AG10803 (cell line): ENCODE data around the gene ELOVL3.

ENCODE experiments used
- DNase-seq: peaks from one replicate; pipeline ENCODE4 v3.0.0; 2010; ENCODE audit warnings: low read depth
- H3K4me3 ChIP-seq: 2 replicates; pipeline ENCODE4 v1.5.1; 2011; ENCODE audit warnings: mild to moderate bottlenecking, low read length, control low read depth
- TF ChIP-seq, protein P1 (sequence below): conservative IDR thresholded peaks from 2 replicates; pipeline ENCODE4 v1.5.1; 2011; ENCODE audit warnings: mild to moderate bottlenecking, low read length, control low read depth, inconsistent platforms

ELOVL3 gene

DNA sequence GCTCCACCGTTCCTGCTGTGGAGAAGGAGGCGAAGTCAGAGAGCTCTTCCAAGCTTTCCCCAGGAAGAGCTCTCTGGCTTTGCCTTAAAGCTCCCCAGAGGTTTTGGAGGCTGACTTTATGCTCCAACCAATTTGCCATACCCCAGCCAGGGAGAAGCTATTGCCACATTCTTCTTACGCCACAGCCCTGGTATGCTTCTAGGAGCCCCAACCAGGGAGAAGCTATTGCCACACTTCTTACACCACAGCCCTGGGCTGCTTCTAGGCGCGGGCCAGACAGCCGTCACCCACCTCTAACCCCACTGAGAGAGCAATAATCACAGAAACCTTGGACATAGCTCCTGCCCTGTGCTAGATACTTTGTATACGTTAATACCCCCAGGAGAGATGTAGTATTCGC is 951 bp downstream of the ELOVL3 start:
- peak; percentile 93 for DNase-seq
- TF ChIP-seq, protein P1, sequence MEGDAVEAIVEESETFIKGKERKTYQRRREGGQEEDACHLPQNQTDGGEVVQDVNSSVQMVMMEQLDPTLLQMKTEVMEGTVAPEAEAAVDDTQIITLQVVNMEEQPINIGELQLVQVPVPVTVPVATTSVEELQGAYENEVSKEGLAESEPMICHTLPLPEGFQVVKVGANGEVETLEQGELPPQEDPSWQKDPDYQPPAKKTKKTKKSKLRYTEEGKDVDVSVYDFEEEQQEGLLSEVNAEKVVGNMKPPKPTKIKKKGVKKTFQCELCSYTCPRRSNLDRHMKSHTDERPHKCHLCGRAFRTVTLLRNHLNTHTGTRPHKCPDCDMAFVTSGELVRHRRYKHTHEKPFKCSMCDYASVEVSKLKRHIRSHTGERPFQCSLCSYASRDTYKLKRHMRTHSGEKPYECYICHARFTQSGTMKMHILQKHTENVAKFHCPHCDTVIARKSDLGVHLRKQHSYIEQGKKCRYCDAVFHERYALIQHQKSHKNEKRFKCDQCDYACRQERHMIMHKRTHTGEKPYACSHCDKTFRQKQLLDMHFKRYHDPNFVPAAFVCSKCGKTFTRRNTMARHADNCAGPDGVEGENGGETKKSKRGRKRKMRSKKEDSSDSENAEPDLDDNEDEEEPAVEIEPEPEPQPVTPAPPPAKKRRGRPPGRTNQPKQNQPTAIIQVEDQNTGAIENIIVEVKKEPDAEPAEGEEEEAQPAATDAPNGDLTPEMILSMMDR: no peak

DNA sequence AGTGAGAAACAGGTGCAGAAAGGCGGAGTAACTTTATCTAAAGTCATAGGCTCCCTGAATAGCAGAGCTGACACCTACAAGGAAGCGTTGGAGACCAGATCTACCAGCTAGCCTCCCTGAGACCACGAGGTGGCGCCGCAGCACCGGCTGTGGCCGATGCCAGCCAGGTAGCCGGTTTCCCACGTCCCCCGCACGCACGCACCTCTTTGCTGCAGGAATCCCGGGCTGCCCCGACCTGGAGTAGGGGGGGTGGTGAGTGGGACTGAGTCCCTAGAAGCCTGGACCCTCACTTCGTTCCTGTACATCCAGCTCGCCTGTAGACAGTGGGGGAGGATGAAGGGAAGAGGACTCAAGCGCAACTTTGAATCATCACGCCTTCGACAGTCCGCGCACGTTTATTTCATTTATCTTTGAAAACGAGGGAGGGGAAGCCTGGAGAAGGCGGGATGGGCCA is 3.7 kb downstream of the ELOVL3 start:
- peak; percentile 56 for DNase-seq
- TF ChIP-seq, protein P1: peak; percentile 97
- peak overlapping the region; percentile 44 for H3K4me3 ChIP-seq

More for the DNA sequence above, 951 bp downstream of the ELOVL3 start:
- no peak overlapping the region for H3K4me3 ChIP-seq

DNA sequence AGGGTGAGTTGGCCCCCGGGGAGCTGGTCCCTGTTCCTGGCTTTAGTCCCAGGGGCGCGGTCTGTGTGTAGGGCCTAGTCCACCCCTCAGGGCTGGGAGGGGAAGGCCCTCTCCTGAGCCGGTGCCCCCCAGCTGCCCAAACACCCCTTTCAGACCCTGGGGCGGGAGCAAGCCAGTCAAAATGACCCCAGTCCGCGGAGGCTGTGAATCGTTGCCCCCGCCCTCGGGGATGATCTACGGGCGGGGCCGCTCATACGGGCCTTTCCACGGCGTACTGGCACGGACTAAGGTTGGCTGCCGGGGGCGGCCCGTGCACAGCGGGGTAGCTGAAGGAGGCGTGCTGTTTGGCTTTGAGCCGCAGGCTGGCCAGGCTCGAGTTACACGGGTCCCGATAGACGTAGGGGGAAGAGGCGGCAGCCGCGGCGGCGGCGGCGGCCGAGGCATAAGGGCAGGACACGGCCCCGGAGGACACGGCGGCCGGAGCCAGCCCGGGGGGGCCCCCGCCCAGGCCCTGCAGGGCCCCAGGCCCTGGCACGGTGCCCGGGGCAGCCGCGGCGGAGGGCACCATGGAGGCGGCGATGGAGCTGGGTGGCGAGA is 4.3 kb downstream of the ELOVL3 start:
- TF ChIP-seq, protein P1: no peak
- peak overlapping the region; percentile 44 for H3K4me3 ChIP-seq
- no peak for DNase-seq

DNA sequence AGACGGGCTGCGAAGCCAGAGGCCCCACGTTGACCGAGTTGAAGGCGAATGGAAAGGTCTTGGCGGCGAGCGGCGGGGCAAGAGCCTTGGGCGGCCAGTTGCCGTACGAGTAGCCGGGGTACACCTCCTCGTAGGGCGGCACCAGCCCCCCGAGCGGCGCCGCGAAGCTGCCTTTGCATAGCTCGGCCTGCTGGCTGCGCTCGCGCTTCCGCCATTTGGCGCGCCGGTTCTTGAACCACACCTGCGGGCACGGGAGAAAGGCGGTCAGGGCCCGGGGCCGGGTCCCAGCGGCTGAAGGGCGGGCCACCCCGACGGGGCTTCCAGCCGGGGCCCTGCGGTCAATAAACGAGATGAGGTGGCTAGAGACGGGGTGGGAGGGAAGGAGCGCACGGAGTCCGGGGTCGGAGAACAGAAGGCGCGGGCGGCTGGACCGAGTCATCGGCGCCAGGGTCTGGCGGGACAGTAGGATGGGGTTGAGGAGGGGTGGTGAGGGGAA is 4.8 kb downstream of the ELOVL3 start:
- TF ChIP-seq, protein P1: peak; percentile 27; the same call in 1 of the 2 replicates
- no peak for DNase-seq
- peak overlapping the region; percentile 29; the same call in 1 of the 2 replicates for H3K4me3 ChIP-seq

DNA sequence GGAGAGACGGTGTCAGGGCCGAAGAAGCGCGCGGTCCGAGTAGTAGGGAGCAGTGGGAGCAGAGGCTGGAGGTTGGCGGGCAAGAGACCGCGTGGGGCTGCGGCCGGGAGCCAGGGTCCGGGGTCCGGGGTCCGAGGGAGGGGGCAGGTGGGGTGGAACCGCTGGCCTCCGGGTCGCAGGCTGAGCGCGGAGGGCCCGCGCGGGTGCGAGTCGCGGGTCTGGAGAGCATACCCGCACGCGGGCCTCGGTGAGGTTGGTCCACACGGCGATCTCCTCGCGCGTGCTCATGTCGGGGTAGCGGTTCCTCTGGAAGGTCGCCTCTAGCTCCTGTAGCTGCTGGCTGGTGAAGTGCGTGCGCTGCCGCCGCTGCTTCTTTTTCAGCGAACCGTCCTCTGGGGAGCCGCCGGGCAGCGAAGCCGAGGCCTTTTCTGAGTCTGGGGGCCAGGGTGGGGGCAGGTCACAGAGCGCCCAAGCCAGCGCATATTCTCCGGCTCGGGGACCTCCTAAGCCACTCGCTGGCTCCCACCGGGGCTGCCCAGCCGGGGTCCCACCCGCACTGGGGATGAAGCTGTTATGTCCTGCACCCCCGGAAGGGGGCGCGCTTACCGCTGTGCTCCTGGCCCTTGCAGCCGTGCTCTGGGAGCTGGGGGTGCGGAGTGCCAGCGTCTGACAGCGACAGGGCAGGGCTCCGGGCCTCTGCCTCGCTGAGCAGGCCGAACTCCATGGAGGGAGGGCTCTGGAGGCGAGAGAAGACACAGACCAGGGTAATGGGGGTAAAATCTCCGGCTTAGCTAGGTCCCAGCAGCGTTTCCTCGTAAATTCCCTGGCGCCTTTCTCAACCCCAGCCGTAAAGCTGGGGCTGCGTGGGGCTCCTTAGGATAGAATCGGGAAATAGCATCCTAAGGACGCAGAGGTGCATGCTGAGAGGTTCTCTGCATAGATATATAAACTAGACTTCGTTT is 5.5 kb downstream of the ELOVL3 start:
- TF ChIP-seq, protein P1: peak; percentile 70
- DNase-seq: no peak
- H3K4me3 ChIP-seq: peak overlapping the region; percentile 31; the same call in 1 of the 2 replicates

DNA sequence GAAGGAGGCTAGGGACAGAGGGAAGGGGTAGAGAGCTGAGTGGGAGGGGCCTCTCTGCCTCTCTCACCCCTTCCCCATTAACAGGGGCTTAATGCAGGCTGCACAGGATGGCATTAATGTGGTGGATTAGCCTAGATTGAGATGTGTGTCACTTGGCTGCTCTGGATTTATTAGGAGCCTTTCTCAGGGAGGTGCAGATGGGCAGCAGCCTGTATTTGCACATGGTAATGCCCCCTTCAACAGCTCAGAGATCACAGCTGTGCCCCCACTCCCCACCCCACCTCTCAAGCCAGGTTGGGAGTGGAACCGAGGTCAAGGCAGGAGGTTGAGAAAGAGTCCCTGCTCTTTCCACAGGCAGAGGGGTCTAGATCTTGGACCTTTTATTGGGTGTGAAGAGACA is 7.9 kb downstream of the ELOVL3 start:
- no peak overlapping the region for H3K4me3 ChIP-seq
- no peak for DNase-seq
- TF ChIP-seq, protein P1: no peak
